CD4-positive, CD25-positive, alpha-beta regulatory T cell (primary cell): ENCODE results near the gene OST4. TPM values are rescaled to one million over a fixed set of nuclear protein-coding genes. Genes with fewer than 3 reads are reported as not detected.

Experiments
- ATAC-seq, 2 donors: fragments of 150-1000 bp; cut with Tn5 transposase; one replicate each; pipeline ENCODE4 v1.10.0; 2021; ENCODE audit warnings: low read depth in 2 of 2, moderate number of reproducible peaks in 2 of 2, moderate library complexity in 1 of 2
- DNase-seq, 3 donors: peaks; one replicate each; pipeline versions ENCODE4 v3.0.0 to v3.0.0-alpha.2; 2012 to 2022; ENCODE audit warnings: mixed read lengths in 1 of 3
- H3K27ac ChIP-seq: one replicate; pipeline ENCODE4 v1.7.0; 2013; ENCODE audit warnings: mild to moderate bottlenecking, low read length; ENCODE audit not compliant: insufficient read depth, poor library complexity, severe bottlenecking
- H3K27me3 ChIP-seq: one replicate; pipeline ENCODE4 v1.7.0; 2013; ENCODE audit warnings: low read length; ENCODE audit not compliant: control insufficient read depth, insufficient read depth
- H3K36me3 ChIP-seq: one replicate; pipeline ENCODE4 v1.7.0; 2013; ENCODE audit warnings: mild to moderate bottlenecking, low read length, moderate library complexity; ENCODE audit not compliant: control insufficient read depth, insufficient read depth
- H3K4me1 ChIP-seq: 2 replicates; pipeline ENCODE4 v1.7.0; 2013; ENCODE audit warnings: mild to moderate bottlenecking, low read length; ENCODE audit not compliant: insufficient read depth, control insufficient read depth, poor library complexity, severe bottlenecking
- H3K4me3 ChIP-seq: one replicate; pipeline ENCODE4 v1.7.0; 2013; ENCODE audit warnings: low read depth, mild to moderate bottlenecking, low read length, moderate library complexity
- H3K9me3 ChIP-seq, 2 experiments: 1 replicate in 1 of 2; 2 replicates in 1 of 2; pipeline ENCODE4 v1.7.0; 2013; ENCODE audit warnings: low read length in 2 of 2, mild to moderate bottlenecking in 1 of 2, moderate library complexity in 1 of 2; ENCODE audit not compliant: control insufficient read depth in 2 of 2
- H3K27ac Mint-ChIP-seq, 3 donors: one replicate each; pipeline ENCODE4 v1.8.0; 2020 to 2022; ENCODE audit warnings: mild to moderate bottlenecking in 3 of 3, mixed read lengths in 3 of 3, moderate library complexity in 2 of 3
- H3K27me3 Mint-ChIP-seq: one replicate; pipeline ENCODE4 v1.8.0; 2022; ENCODE audit warnings: mild to moderate bottlenecking, mixed read lengths
- H3K36me3 Mint-ChIP-seq: one replicate; pipeline ENCODE4 v1.8.0; 2020; ENCODE audit warnings: mixed read lengths
- H3K4me1 Mint-ChIP-seq, 4 donors: one replicate each; pipeline ENCODE4 v1.8.0; 2020 to 2022; ENCODE audit warnings: mixed read lengths in 4 of 4, mild to moderate bottlenecking in 1 of 4
- H3K4me3 Mint-ChIP-seq, 4 donors: one replicate each; pipeline ENCODE4 v1.8.0; 2020 to 2022; ENCODE audit warnings: mild to moderate bottlenecking in 4 of 4, mixed read lengths in 4 of 4, moderate library complexity in 3 of 4
- H3K9me3 Mint-ChIP-seq, 7 donors: one replicate each; pipeline ENCODE4 v1.8.0; 2020 to 2022; ENCODE audit warnings: mixed read lengths in 7 of 7, mild to moderate bottlenecking in 3 of 7, moderate library complexity in 2 of 7
- polyA plus RNA-seq, 4 donors: library from polyadenylated mRNA; unstranded; fragments of 300-500 nt; fragmentation: Illumina TruSeq; gene quantifications; one replicate each; pipeline ENCODE4 v1.2.3, GENCODE V29; 2021
- total RNA-seq: library from RNA; stranded (reverse); gene quantifications from one replicate; pipeline ENCODE4 v1.2.3, GENCODE V29; 2022

The OST4 gene
- total and polyA plus RNA-seq, 5 donors from 2014 or later: 279 to 1,033 (median 867) TPM

DNA sequence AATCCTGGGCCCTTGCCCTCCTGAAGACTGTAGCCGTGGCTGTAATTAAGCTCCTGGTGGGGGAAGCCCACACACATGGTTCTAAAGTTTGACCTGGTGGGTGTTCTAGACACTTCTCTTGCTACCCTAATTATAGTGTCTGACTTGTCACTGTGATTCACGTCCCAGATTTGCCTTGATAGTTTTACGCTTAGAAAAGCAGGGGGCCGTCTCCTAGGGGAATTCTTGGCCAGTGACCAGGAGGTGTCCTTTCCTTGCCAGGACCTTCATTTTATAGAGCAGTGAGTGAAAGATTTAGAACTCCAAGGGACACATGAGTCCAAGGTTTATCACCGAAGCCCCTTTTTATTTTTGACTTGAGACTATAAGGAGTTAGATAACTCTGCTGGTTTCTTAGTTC is 29.7 kb downstream of the OST4 start:
- Histone ChIP-seq H3K27me3 (no peaks in the 10 kb centered on the region), H3K27ac (no peak overlapping the region), H3K4me3 (no peak overlapping the region), H3K36me3 (peaks cover 44% of the 10 kb centered on the region), H3K4me1 (no peaks in the 10 kb centered on the region), H3K9me3 (no peaks in the 10 kb centered on the region)
- Mint-ChIP-seq H3K4me3 (no peak overlapping the region), H3K4me1 (peaks cover 0 to 3% (median under 1%) of the 10 kb centered on the region in 4 donors), H3K27ac (peak overlapping the region in 1 of 3 donors; percentile 73), H3K9me3 (no peaks in the 10 kb centered on the region), H3K36me3 (peaks cover 31% of the 10 kb centered on the region), H3K27me3 (no peaks in the 10 kb centered on the region)
- no peak for DNase-seq
- no peak for ATAC-seq

DNA sequence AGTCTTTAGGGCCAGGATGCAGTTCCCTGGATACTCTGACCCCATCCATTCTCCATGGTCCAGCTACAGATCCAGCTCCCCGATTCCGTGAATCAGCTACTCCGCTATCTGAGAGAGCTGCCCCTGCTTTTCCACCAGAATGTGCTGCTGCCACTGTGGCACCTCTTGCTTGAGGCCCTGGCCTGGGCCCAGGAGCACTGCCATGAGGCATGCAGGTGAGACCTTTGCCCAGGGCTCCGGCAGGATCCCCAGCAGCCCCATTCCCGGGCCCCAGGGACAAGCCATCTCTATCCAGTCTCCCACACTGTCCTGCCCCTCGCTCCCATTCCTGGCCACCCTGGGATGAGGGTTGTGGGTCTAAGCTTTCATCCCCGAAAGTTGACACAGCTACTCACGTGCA is 31.2 kb downstream of the OST4 start:
- Mint-ChIP-seq H3K27ac (no peak overlapping the region), H3K4me3 (no peak overlapping the region), H3K36me3 (peaks cover 37% of the 10 kb centered on the region), H3K27me3 (no peaks in the 10 kb centered on the region), H3K9me3 (no peaks in the 10 kb centered on the region), H3K4me1 (peaks cover 0 to 8% (median 2%) of the 10 kb centered on the region in 4 donors)
- Histone ChIP-seq H3K36me3 (peaks cover 59% of the 10 kb centered on the region), H3K4me1 (no peaks in the 10 kb centered on the region), H3K27ac (no peak overlapping the region), H3K4me3 (no peak overlapping the region), H3K9me3 (no peaks in the 10 kb centered on the region), H3K27me3 (no peaks in the 10 kb centered on the region)
- no peak for ATAC-seq
- no peak for DNase-seq

DNA sequence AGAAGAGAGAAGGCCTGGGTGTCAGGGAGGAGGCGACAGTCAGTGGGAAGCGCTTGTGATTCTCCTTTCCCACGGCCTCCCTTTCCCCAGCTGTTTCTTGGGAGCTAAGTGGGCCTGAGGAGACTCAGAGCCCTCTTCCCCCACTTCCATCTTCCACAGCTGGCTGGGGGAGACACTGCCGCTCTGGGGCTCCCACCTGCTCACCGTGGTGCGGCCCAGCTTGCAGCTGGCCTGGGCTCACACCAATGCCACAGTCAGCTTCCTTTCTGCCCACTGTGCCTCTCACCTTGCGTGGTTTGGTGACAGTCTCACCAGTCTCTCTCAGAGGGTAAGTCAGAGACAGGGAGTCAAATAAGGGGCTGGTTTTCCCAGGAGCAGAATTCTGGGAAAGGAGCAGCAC is 31.6 kb downstream of the OST4 start:
- Histone ChIP-seq H3K9me3 (no peaks in the 10 kb centered on the region), H3K27me3 (no peaks in the 10 kb centered on the region), H3K4me3 (no peak overlapping the region), H3K4me1 (no peaks in the 10 kb centered on the region), H3K27ac (no peak overlapping the region), H3K36me3 (peaks cover 60% of the 10 kb centered on the region)
- H3K4me1 Mint-ChIP-seq: peaks cover 0 to 12% (median 5%) of the 10 kb centered on the region in 4 donors
- H3K9me3 Mint-ChIP-seq: no peaks in the 10 kb centered on the region
- no peak for DNase-seq
- peaks cover 37% of the 10 kb centered on the region for H3K36me3 Mint-ChIP-seq
- H3K27ac Mint-ChIP-seq: no peak overlapping the region
- H3K4me3 Mint-ChIP-seq: no peak overlapping the region
- no peak for ATAC-seq
- H3K27me3 Mint-ChIP-seq: no peaks in the 10 kb centered on the region

GRCh38 chr2:27039426-27039825 is 32.0 kb downstream of the OST4 start:
- ATAC-seq: no peak
- no peaks in the 10 kb centered on the region for H3K9me3 Mint-ChIP-seq
- no peaks in the 10 kb centered on the region for H3K27me3 Mint-ChIP-seq
- H3K9me3 ChIP-seq: no peaks in the 10 kb centered on the region
- DNase-seq: no peak
- peaks cover 3% of the 10 kb centered on the region for H3K4me1 ChIP-seq
- H3K4me3 Mint-ChIP-seq: peak overlapping the region in 1 of 4 donors; percentile 61
- H3K27me3 ChIP-seq: no peaks in the 10 kb centered on the region
- H3K4me1 Mint-ChIP-seq: peaks cover 0 to 17% (median 6%) of the 10 kb centered on the region in 4 donors
- no peak overlapping the region for H3K4me3 ChIP-seq
- no peak overlapping the region for H3K27ac ChIP-seq
- H3K36me3 Mint-ChIP-seq: peaks cover 37% of the 10 kb centered on the region
- no peak overlapping the region for H3K27ac Mint-ChIP-seq
- peaks cover 60% of the 10 kb centered on the region for H3K36me3 ChIP-seq

- no peaks in the 10 kb centered on the region for H3K9me3 Mint-ChIP-seq
Measured at GRCh38 chr2:27038631-27039339, 32.7 kb downstream of the OST4 start.

GRCh38 chr2:27038012-27038411 is 33.4 kb downstream of the OST4 start:
- DNase-seq: no peak
- peaks cover 60% of the 10 kb centered on the region for H3K36me3 ChIP-seq
- no peaks in the 10 kb centered on the region for H3K27me3 ChIP-seq
- ATAC-seq: no peak
- Mint-ChIP-seq H3K27me3 (no peaks in the 10 kb centered on the region), H3K4me1 (peaks cover 4 to 30% (median 17%) of the 10 kb centered on the region in 4 donors), H3K36me3 (peaks cover 37% of the 10 kb centered on the region), H3K27ac (no peak overlapping the region), H3K4me3 (peak overlapping the region in 1 of 4 donors; percentile 16), H3K9me3 (no peaks in the 10 kb centered on the region)
- H3K4me3 ChIP-seq: no peak overlapping the region
- H3K9me3 ChIP-seq: no peaks in the 10 kb centered on the region
- H3K4me1 ChIP-seq: peaks cover 17% of the 10 kb centered on the region
- no peak overlapping the region for H3K27ac ChIP-seq

More at GRCh38 chr2:27038631-27039339, 32.7 kb downstream of the OST4 start:
- Histone ChIP-seq H3K4me1 (peaks cover 9% of the 10 kb centered on the region), H3K27me3 (no peaks in the 10 kb centered on the region), H3K27ac (no peak overlapping the region), H3K9me3 (no peaks in the 10 kb centered on the region), H3K4me3 (no peak overlapping the region), H3K36me3 (peaks cover 60% of the 10 kb centered on the region)
- peak overlapping the region in 2 of 4 donors; percentile 32 to 61 for H3K4me3 Mint-ChIP-seq
- DNase-seq (no peak), ATAC-seq (no peak)
- H3K4me1 Mint-ChIP-seq: peaks cover 0 to 23% (median 11%) of the 10 kb centered on the region in 4 donors
- no peak overlapping the region for H3K27ac Mint-ChIP-seq
- H3K36me3 Mint-ChIP-seq: peaks cover 37% of the 10 kb centered on the region
- H3K27me3 Mint-ChIP-seq: no peaks in the 10 kb centered on the region

- H3K27ac Mint-ChIP-seq: peak overlapping the region; percentile 71 to 97 (median 93)
- H3K27me3 Mint-ChIP-seq: no peaks in the 10 kb centered on the region
- H3K36me3 Mint-ChIP-seq: peaks cover 25% of the 10 kb centered on the region
- H3K4me1 ChIP-seq: peaks cover 17% of the 10 kb centered on the region
- ATAC-seq (no peak), DNase-seq (no peak)
- peak overlapping the region; percentile 82 for H3K4me3 ChIP-seq
- no peaks in the 10 kb centered on the region for H3K27me3 ChIP-seq
- peaks cover 32% of the 10 kb centered on the region for H3K36me3 ChIP-seq
- peaks cover 9 to 59% (median 34%) of the 10 kb centered on the region in 4 donors for H3K4me1 Mint-ChIP-seq
- peak overlapping the region; percentile 73 for H3K27ac ChIP-seq
- H3K4me3 Mint-ChIP-seq: peak overlapping the region; percentile 91 to 97 (median 95)
- H3K9me3 ChIP-seq: no peaks in the 10 kb centered on the region
- no peaks in the 10 kb centered on the region for H3K9me3 Mint-ChIP-seq
Measured at GRCh38 chr2:27033253-27033852, 38.1 kb downstream of the OST4 start.
